Measurements from ENCODE around the gene CXXC5. TPM values are rescaled to one million over a fixed set of nuclear protein-coding genes. Genes with fewer than 3 reads are reported as not detected.

Gene CXXC5
- total and polyA plus RNA-seq, 8 donors, result 18.3 to 101 (median 26.5) TPM

DNA sequence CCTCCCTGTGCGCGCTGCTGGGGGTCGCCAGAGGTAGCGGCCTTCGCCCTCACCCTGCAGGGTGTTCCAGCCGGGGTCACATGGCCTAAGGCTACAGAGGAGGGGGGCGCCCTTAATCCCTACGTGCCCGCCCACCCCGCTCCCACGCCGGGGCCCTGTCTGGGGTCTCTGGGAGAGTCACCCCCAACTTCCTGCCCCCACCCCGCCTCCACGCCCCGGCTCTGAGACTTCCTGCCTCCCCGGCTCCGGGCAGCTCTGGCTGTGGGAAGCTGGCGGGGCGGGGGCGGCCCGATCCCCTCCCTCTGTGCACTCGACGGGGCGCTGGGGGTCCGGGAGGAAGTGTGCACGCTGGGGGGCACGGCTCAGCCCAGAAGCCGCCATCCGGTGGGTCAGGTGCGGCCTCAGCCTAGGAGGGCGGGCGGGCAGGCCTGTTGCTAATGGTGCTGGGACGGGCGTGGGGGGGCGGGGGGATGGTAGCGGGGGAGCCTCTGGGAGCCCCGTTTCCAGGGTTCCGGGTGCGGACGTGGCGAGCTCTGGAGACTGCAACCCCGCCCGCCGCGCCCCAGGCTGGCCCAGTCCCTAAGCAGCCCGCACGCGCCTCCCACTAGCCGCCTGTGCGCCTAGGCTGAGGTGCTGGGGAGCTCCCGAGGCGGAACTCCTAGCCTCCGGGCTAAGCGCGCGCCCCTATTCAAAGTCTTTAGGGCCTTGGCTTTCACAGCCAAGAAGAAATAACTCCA lies 61.6 kb downstream of the CXXC5 start:
- 23 to 41% (median 24%) methylated on average over 8 to 56 of the region's 56 CpGs for WGBS, 5 donors

DNA sequence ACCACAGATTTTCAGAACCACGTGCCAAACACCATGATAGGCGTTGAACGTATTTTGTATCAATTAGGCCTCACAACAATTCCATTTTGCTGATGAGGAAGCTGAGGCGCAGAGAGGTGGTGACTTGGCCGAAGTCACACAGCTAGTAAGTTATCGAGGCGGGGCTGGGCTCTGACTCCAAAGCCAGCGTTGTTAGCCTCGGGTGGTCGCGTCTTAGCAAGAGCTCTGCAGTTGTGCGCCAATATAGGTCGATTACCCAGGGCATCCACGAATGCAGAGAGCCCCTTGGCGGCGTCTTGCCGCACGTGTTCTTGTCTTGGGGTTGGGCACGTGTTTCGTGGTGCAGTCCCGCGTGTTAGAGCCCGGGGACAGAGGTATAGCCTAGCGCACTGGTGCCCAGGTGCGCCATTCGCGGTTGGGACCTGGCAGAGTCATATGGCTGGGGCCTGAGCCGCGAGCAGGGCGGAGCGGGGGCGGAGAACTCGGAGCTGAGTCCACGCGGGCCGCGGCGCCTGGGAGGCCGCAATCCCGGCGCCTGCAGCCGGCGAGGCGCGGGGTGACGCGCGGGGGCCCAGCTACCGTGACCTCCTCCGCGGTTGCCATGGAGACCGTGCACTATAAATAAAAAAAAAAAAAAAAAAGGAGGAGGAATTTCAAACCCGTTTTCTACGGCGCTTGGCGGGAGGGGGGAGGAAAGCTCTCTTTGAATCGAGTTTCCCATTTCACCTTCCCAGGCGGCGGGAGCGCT lies 62.3 kb downstream of the CXXC5 start:
- Histone ChIP-seq H3K4me3 (peak overlapping the region; percentile 49 to 64 (median 55)), H3K36me3 (no peaks in the 10 kb centered on the region), H3K27ac (peak overlapping the region in 4 of 5 donors; percentile 54 to 75 (median 66)), H3K27me3 (peaks cover 0 to 36% (median 7%) of the 10 kb centered on the region in 3 donors), H3K9me3 (no peaks in the 10 kb centered on the region), H3K4me1 (peaks cover 39 to 50% (median 44%) of the 10 kb centered on the region in 4 donors)
- TF ChIP-seq EP300 (IDR thresholded peaks at IDR 0.05), result no peak
- no peak for TF ChIP-seq POLR2AphosphoS5 (IDR thresholded peaks at IDR 0.05)
- TF ChIP-seq POLR2A (IDR thresholded peaks at IDR 0.05), result no peak
- TF ChIP-seq, protein P1, sequence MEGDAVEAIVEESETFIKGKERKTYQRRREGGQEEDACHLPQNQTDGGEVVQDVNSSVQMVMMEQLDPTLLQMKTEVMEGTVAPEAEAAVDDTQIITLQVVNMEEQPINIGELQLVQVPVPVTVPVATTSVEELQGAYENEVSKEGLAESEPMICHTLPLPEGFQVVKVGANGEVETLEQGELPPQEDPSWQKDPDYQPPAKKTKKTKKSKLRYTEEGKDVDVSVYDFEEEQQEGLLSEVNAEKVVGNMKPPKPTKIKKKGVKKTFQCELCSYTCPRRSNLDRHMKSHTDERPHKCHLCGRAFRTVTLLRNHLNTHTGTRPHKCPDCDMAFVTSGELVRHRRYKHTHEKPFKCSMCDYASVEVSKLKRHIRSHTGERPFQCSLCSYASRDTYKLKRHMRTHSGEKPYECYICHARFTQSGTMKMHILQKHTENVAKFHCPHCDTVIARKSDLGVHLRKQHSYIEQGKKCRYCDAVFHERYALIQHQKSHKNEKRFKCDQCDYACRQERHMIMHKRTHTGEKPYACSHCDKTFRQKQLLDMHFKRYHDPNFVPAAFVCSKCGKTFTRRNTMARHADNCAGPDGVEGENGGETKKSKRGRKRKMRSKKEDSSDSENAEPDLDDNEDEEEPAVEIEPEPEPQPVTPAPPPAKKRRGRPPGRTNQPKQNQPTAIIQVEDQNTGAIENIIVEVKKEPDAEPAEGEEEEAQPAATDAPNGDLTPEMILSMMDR (IDR thresholded peaks at IDR 0.05), result no peak
- DNase-seq, result peak; percentile 54 to 92
- intact Hi-C loops (cut with DNase I; ENCODE audit: low total_unique reads), result no loop called here
- WGBS, 5 donors, result 10 to 21% (median 15%) methylated on average over 36 to 60 of the region's 60 CpGs

More for the DNA sequence above, 61.6 kb downstream of the CXXC5 start:
- peaks cover 0 to 36% (median 7%) of the 10 kb centered on the region in 3 donors for H3K27me3 ChIP-seq
- H3K36me3 ChIP-seq, result no peaks in the 10 kb centered on the region
- H3K4me1 ChIP-seq, result peaks cover 39 to 50% (median 44%) of the 10 kb centered on the region in 4 donors
- TF ChIP-seq EP300 (IDR thresholded peaks at IDR 0.05) (no peak), POLR2A (IDR thresholded peaks at IDR 0.05) (no peak), POLR2AphosphoS5 (IDR thresholded peaks at IDR 0.05) (no peak)
- TF ChIP-seq, protein P1 (IDR thresholded peaks at IDR 0.05), result no peak
- H3K4me3 ChIP-seq, result peak overlapping the region; percentile 20 to 64 (median 53)
- peak overlapping the region; percentile 9 to 75 (median 54) for H3K27ac ChIP-seq
- H3K9me3 ChIP-seq, result no peaks in the 10 kb centered on the region
- peak in 1 of 2 donors; percentile 86 for DNase-seq
- intact Hi-C loops (cut with DNase I; ENCODE audit: low total_unique reads), result no loop called here

DNA sequence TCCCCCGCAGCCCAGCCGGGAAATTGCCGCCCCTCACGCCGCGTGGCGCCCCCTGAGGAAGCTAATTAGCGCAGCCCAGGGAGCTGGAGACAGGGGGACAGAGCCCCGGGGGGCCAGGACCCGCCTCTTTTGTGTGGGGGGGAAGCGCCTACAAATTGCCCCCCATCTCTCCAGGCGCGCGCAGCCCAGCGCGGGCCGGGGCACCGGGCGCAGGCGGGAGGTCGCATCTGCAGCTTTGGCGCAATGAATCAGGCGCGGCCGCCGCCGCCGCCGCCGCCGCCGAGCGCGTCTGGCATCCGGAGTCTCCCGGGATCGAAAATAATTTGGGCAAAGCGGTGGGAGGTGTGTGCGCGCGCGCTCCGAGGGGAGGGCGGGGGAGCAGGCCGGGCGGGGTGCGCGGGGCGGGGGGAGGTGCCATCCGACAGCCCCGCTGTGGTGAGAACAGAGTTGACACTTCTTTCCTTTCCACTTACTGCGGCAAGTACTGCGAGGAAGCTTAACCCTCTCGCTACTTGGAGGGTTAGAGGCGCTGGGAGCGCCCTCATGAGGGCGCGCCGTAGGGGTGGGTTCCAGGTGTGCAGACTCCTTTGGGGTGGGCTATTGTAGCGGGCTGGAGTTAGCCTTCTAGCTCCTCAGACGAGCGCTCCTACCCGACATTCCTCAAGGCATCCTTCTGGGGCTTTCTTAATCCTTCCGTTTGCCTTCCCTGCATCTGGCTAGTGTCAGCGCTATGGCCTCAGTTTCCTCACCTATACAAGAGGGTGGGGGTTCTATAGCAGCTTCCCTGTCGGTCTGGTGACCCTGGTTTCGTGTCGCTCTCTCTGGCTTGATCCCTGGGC lies 63.1 kb downstream of the CXXC5 start:
- intact Hi-C loops (cut with DNase I; ENCODE audit: low total_unique reads), result no loop called here
- no peaks in the 10 kb centered on the region for H3K36me3 ChIP-seq
- H3K4me3 ChIP-seq, result peak overlapping the region; percentile 49 to 64 (median 55)
- TF ChIP-seq EP300 (IDR thresholded peaks at IDR 0.05) (no peak), POLR2A (IDR thresholded peaks at IDR 0.05) (no peak), POLR2AphosphoS5 (IDR thresholded peaks at IDR 0.05) (no peak)
- TF ChIP-seq, protein P1 (IDR thresholded peaks at IDR 0.05), result no peak
- peak overlapping the region in 4 of 5 donors; percentile 14 to 75 (median 66) for H3K27ac ChIP-seq
- DNase-seq, result peak in 1 of 2 donors; percentile 83
- H3K27me3 ChIP-seq, result peaks cover 0 to 36% (median 7%) of the 10 kb centered on the region in 3 donors
- H3K4me1 ChIP-seq, result peaks cover 39 to 50% (median 44%) of the 10 kb centered on the region in 4 donors
- no peaks in the 10 kb centered on the region for H3K9me3 ChIP-seq
- 1 to 4% (median 1%) methylated on average over 31 to 68 of the region's 68 CpGs for whole genome bisulfite sequencing, 5 donors

DNA sequence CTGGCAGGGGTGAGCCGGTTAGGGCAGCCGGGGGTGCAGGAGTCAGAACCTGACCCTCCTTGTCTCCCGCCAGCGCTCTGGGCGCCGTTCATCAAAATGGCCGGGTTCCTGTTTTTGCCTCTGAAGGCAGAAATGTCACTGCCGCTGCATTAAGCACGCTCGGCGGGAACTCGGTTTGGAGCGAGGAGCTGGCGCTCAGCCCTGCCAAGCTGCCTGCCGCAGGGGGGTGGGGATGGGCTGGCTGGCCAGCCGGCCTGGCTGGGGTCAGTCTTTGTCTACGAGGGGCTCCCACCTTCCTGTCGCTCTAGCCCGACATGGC lies 63.7 kb downstream of the CXXC5 start:
- intact Hi-C loops (cut with DNase I; ENCODE audit: low total_unique reads), result no loop called here

More for the DNA sequence above, 63.7 kb downstream of the CXXC5 start:
- DNase-seq, result peak in 1 of 2 donors; percentile 74
- WGBS, 5 donors, result 17 to 22% (median 21%) methylated on average over 14 to 19 of the region's 19 CpGs
- peak overlapping the region in 3 of 5 donors; percentile 62 to 75 (median 71) for H3K27ac ChIP-seq
- H3K27me3 ChIP-seq, result peaks cover 0 to 36% (median 7%) of the 10 kb centered on the region in 3 donors
- peaks cover 39 to 50% (median 44%) of the 10 kb centered on the region in 4 donors for H3K4me1 ChIP-seq
- TF ChIP-seq POLR2A (IDR thresholded peaks at IDR 0.05) (no peak), POLR2AphosphoS5 (IDR thresholded peaks at IDR 0.05) (no peak), EP300 (IDR thresholded peaks at IDR 0.05) (no peak)
- TF ChIP-seq, protein P1 (IDR thresholded peaks at IDR 0.05), result no peak
- H3K36me3 ChIP-seq, result no peaks in the 10 kb centered on the region
- peak overlapping the region; percentile 49 to 64 (median 55) for H3K4me3 ChIP-seq
- no peaks in the 10 kb centered on the region for H3K9me3 ChIP-seq
